H4 (cell line): ENCODE measurements around the gene RAD50. TPM values are rescaled to one million over a fixed set of nuclear protein-coding genes. Genes with fewer than 3 reads are reported as not detected.

Experiments
- DNase-seq: peaks from one replicate; pipeline ENCODE4 v3.0.0-alpha.2; 2015; ENCODE audit warnings: low spot score
- total RNA-seq: library from RNA; depleted of rRNA; stranded (reverse); fragments of >200 nt; shearing (Covaris generic); gene quantifications from 2 replicates; pipeline ENCODE4 v1.2.3, GENCODE V29; 2014

Gene RAD50
- total RNA-seq, 1 experiment from 2014 or later = 24.8 TPM

DNA sequence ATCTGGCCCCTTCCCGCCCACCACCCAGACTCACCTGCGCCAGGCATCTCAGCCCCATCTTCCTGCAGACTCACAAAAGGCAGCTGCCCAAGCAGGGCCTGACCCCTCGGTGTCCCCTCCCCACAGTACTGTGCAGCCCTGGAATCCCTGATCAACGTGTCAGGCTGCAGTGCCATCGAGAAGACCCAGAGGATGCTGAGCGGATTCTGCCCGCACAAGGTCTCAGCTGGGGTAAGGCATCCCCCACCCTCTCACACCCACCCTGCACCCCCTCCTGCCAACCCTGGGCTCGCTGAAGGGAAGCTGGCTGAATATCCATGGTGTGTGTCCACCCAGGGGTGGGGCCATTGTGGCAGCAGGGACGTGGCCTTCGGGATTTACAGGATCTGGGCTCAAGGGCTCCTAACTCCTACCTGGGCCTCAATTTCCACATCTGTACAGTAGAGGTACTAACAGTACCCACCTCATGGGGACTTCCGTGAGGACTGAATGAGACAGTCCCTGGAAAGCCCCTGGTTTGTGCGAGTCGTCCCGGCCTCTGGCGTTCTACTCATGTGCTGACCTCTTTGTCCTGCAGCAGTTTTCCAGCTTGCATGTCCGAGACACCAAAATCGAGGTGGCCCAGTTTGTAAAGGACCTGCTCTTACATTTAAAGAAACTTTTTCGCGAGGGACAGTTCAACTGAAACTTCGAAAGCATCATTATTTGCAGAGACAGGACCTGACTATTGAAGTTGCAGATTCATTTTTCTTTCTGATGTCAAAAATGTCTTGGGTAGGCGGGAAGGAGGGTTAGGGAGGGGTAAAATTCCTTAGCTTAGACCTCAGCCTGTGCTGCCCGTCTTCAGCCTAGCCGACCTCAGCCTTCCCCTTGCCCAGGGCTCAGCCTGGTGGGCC, 103.1 kb downstream of the RAD50 start:
- no peak for DNase-seq

GRCh38 chr5:132661231-132662003, 104.6 kb downstream of the RAD50 start:
- no peak for DNase-seq

GRCh38 chr5:132662004-132662401, 105.2 kb downstream of the RAD50 start:
- DNase-seq = no peak

GRCh38 chr5:132662925-132663770, 106.4 kb downstream of the RAD50 start:
- DNase-seq = peak; percentile 40

DNA sequence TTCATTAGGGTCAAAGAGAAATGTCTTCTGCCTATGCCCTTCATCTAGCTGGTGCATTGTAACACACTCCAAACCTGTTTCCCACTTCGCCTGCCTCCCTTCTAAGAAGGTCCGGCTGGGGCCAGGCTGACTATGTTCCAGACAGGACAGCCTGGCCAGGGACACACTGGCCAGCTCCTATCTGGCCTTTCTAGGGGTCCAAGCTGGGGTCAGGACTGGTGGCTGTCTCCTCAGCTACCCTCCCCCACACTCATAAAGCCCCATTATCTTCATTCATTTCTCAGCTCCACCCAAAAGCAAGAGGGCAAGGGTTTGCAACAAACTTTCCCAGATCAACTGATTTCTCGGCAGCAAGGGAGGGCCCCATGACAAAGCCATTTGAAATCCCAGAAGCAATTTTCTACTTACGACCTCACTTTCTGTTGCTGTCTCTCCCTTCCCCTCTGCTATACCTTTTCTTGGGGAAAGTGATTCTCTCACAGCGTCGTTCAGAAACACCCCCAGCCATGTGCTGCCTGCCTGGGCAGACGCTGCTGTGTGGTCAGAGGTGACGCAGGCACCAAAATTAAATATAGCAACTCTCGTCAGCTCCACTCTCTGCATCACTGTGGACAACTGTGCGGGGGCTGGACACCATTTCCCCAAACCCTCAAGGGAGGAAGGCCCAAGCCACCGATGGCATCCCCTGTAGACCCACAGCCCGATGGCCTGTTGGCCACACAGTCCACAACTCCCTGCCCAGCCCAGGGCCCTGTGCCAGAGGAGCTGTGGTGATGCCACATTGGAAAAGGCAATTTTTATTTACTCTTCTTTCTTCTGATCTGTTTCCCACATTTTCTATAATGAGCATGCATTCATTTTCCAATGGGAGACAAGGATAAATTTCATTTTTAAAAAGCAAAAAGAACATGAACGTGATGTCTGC, 107.3 kb downstream of the RAD50 start:
- DNase-seq = no peak

DNA sequence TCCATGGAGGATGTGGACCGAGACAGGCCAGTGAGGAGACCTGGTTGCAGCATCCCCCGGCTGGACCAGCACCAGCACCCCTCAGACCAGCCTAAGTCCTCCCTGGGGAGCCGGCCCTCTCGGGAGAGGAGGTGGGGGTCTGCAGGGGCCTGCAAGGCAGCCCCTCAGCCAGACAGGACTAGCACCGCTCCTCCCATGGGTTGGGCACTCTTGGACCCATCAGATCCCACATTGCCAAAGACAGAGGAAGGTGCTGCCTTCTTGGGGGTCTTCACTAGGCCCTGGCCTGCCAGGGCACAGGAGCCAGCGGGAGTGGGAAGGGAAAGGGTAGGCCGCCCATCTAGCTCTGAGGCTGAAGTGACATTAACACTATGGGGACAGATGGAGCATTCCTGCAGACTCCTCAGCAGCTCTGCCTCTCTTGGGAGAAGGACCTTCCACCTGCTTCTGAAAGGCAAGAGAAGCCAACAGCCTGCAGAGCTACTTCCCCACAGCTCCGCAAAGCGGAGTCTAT, 108.0 kb downstream of the RAD50 start:
- DNase-seq = no peak

- DNase-seq = no peak
Measured at GRCh38 chr5:132665574-132666080, 108.8 kb downstream of the RAD50 start.

DNA sequence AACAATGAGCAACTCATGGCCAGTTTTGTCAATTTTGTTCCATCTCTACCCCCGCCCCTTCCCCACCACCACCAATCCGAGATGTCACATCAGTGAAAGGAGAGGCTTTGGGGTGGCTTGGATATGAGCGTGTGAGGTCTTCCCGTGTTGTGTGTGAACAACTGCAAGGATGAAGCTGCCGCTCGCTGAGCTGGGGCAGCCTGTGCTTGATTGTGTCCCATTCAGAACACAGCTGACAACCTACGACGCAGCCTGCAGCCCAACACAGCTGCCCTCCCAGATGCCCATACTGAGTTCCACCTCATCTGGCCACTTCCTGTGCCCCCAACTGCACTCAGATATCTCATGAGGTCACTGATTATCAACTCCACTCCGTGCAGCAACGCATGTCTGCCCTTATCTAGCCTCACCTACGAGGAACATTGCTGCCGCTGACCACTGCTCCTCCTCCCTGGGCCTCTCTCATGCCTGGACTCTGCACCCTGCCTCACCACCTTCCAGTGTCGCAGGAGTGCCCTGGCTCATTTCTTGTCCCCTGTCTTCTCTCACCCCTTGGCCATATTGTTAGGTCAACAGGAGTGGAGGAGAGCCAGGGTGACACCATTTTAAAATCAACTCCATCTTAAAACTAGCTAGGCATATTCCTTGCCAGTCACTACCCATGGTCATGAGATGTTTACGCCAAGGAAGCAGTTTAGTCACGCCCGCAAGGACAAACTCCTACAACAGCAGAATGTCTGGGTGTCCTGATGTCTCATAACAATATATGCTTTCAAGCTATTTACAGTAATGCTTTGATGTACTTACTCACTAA, 109.7 kb downstream of the RAD50 start:
- no peak for DNase-seq

DNA sequence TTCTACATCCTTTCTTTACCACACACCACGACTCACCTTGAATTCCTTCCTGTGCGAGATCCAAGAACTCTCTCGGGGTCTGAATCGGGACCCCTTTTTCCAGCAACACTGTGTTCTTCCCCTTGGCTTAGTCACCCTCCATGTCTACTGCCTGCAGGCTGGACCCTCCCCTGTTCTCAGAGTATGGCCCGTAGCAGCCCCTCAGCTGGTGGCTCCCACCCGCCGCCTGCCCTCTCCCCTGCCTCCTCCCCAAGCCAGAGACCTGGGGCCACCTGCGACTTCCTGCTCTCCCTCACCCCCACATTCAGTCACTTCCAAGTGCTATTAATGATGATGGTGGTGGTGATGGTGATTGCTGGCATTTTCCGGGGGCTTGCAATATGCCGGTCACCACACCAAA, 110.5 kb downstream of the RAD50 start:
- no peak for DNase-seq

DNA sequence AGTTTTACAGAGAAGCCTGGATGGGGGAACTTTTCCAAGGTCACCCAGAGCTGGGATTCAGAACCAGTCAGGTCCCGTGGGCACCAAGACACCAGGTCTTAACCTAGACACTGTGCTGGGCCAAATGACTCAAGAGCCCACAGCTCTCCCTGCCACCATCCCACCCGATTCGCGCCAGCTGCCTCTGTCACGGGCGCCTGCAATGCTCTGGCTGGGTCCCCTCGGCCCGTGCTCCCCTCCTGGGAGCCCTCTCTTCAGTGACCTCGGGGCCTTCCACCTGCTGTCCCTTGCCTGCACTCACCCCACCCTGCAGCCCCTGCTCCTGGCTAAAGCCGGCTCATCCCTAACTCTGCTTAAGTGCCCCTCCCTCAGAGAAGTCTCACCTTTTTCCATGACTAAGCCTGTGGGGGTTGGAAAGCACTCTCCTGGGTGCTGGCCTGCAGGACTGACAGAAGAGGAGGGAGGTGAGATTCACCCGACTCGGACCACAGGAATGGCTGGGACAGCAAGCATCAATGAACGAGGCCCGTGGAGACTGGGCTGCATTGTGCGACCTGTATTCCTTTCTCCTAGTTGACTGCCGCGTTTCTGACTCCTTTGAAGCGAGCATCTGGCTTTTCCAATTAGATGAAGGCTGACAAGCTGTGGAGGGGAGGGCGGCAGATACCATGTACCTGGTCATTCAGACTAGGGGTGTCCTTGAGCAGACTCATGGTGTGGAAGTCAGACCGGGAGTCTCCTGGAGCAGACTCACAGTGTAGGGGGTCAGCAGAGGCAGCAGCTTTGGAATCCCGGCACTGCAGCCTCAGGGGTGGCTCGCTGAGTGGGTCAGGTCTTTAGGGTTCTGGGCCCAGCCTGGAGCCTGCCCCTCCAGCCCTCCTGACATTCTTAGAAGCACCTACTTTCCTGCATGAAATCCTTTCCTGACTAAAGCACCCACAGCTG, 111.3 kb downstream of the RAD50 start:
- no peak for DNase-seq

- DNase-seq = no peak
Measured at GRCh38 chr5:132668706-132669454, 112.1 kb downstream of the RAD50 start.

DNA sequence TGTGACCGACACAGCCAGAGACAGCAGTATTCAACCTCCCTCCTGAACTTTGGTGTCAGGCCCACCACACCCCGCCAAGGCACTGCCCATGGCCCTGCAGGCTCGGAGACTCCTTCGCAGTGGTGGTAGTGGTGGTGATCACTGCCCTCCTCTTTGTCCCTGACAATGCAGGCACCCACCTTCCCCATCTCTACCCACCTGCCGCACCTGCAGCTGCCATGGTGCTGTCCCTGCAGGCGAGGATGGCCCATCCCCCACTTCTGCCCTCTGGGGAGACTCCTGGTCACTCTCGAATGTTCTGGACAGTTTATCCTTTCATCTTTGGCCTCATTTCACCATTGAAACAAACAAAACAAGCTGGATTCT, 112.7 kb downstream of the RAD50 start:
- no peak for DNase-seq

DNA sequence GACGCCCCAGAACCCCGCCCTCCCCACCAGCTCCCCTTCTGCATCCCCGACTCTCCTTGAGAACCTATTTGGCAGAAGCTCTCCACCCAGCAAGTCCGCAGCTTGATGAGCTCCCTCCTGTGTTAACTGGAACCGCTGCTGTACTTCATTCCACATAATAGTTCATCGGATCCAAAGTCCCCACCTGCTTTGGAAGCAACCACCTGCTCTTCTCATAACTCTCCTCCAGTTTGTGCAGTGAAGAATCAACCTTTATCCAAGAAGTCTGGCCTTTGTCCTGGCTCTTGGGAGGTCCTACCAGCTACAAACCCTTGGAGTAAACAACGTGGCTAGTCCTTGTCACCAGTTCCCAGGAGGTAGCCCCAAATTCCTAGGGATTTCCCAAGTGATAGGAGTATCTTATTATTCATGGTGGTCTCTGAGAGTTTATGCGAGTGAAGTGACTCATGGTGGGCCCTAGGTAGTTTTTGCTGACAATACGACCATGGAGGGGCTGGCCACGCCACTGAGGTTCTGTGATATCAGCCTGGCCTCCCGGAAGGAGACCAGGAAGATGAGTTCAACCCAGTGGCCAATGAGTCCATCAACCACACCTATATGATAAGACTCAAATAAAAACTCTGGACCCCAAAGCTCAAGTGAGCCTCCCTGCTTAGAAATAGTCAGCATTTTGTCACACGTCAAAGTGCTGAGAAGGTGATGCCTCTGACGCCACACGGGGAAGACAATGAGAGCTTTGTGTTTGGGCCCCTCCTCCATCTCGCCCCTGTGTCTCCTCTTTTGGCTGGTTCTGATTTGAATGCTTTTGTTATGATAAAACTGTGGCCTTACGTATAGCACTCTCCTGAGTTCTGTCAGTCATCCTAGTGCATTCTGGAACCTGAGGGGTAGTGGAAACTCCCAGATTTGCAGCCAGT, 113.4 kb downstream of the RAD50 start:
- DNase-seq = no peak

DNA sequence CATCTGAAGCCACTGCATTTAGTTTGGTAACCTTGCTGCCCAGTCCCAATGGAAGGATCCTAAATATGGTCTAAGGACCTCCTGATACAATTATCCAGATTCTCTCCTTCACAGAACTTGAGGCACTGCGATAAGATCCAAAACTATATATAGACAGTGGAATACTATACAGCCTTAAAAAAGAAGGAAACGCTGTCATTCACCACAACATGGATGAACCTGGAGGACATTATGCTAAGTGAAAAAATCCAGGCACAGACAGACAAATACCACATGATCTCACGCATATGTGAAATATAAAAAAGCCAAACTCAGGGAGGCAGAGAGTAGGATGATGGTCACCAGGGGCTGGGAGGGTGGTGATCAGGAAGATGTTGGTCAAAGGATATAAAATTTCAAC, 114.2 kb downstream of the RAD50 start:
- no peak for DNase-seq

GRCh38 chr5:132673488-132673887, 116.7 kb downstream of the RAD50 start:
- no peak for DNase-seq

DNA sequence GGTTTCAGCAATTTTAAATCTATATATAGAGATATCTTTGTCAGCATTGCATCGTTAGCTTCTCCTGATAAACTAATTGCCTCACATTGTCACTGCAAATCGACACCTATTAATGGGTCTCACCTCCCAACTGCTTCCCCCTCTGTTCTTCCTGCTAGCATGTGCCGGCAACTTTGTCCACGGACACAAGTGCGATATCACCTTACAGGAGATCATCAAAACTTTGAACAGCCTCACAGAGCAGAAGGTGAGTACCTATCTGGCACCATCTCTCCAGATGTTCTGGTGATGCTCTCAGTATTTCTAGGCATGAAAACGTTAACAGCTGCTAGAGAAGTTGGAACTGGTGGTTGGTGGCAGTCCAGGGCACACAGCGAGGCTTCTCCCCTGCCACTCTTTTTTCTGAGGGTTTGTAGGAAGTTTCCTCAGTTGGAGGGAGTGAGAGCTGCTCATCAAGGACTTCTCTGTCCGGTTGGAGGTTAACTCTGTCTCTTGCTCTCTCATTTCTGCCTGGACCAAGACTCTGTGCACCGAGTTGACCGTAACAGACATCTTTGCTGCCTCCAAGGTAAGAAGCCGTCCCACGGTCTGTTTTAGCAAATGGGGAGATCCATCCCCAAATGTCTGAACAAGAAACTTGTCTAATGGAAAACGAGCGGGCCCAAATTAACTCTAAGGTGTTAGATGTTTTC, 117.3 kb downstream of the RAD50 start, which contains the start of gene IL4:
TSS of gene IL4 (plus strand) at position 51 of the 692 bp plus-strand sequence. CDS start at position 113, 62 bp downstream.
- no peak for DNase-seq
